Measurements from ENCODE around the gene WTIP.

DNA sequence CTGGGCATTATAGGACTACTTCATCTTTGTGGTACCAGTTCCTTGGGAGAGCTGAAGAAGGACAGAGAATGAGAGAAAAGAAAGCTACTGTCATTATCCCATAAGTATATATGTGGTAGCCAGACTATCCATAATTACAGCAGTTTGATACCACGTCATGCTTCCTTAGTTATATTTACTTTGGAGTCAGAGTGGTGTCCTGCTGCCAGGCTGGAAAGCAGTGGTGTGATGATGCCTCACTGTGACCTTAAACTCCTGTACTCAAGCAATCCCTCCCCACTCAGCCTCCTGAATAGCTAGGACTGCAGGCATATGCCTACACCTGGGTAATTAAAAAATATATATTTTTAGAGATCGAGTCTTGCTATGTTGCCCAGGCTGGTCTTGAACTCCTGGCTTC is 57.8 kb downstream of the WTIP start:
- TF ChIP-seq POLR2A (IDR thresholded peaks at IDR 0.05; ENCODE audit: low read length) (no peak), GATA1 (IDR thresholded peaks at IDR 0.05; ENCODE audit: low read depth, low read length) (no peak)

Measured in erythroblast (primary cell).